Measurements from ENCODE around the gene PROC. TPM values are rescaled to one million over a fixed set of nuclear protein-coding genes. Genes with fewer than 3 reads are reported as not detected.

The PROC gene
- total and polyA plus RNA-seq, 2 of the 8 experiments (the other 6 are each of a cell fraction or from before 2014, with no cell fraction given): 1.5 to 1.6 TPM

GRCh38 chr2:127371037-127371436 lies 47.2 kb upstream of the PROC start:
- TF ChIP-seq SIRT6 (IDR thresholded peaks at IDR 0.05; ENCODE audit: low read length) (no peak), RAD21 (IDR thresholded peaks at IDR 0.05 in 1 of 2, conservative IDR thresholded peaks at IDR 0.05 in 1 of 2; ENCODE audit: low read depth in 2 of 2, low read length in 2 of 2) (0 out of 4 replicates have a peak, but pooled peaks of 1 of the 2 experiments have one; percentile 3), SAP30 (IDR thresholded peaks at IDR 0.05; ENCODE audit: insufficient read depth, insufficient replicate concordance, low read length) (no peak)
- Histone ChIP-seq H2BK20ac (ENCODE audit: low read length) (no peak overlapping the region), H2BK5ac (ENCODE audit: low read depth, low read length) (no peak overlapping the region), H3K14ac (ENCODE audit: insufficient read length) (no peak overlapping the region), H3K36me3 (ENCODE audit: control insufficient read depth in 2 of 4, insufficient read depth in 4 of 4, low read length in 3 of 4) (peaks cover 0 to 13% (median 0%) of the 10 kb centered on the region in 4 experiments; a peak in 2 of 8 replicates), H3K4ac (replicated peaks; ENCODE audit: insufficient read length, low read depth, low read length) (no peak overlapping the region), H3K18ac (ENCODE audit: extremely low read depth, low read length) (no peak overlapping the region), H3K79me1 (ENCODE audit: low read depth, low read length) (no peaks in the 10 kb centered on the region; the same call in 1 of the 2 replicates), H3K9ac (replicated peaks in 1 of 4; ENCODE audit: extremely low read depth in 1 of 4, low read depth in 3 of 4, low read length in 3 of 4) (no peak overlapping the region), H3K4me3 (ENCODE audit: extremely low read depth in 1 of 4, insufficient read depth in 2 of 4, low read depth in 3 of 4, low read length in 4 of 4) (no peak overlapping the region), H3K4me1 (replicated peaks in 1 of 4; ENCODE audit: control insufficient read depth in 3 of 4, insufficient read depth in 4 of 4, low read length in 3 of 4) (peaks cover 0 to under 1% (median 0%) of the 10 kb centered on the region in 4 experiments; a peak in 2 of 7 replicates), H2BK15ac (ENCODE audit: low read length) (no peak overlapping the region), H4K91ac (replicated peaks; ENCODE audit: insufficient read length, low read length) (no peak overlapping the region), H3K27me3 (replicated peaks in 1 of 4; ENCODE audit: control insufficient read depth in 3 of 4, extremely low read depth in 1 of 4, insufficient read depth in 3 of 4, low read length in 3 of 4) (no peaks in the 10 kb centered on the region), H2AK5ac (ENCODE audit: low read depth, low read length) (no peak overlapping the region), H2BK12ac (ENCODE audit: low read depth, low read length) (no peak overlapping the region), H3K4me2 (ENCODE audit: insufficient read depth in 1 of 2, low read depth in 2 of 2, low read length in 2 of 2) (no peak overlapping the region), H3K23ac (ENCODE audit: insufficient read length) (no peak overlapping the region), H3K23me2 (ENCODE audit: low read depth, low read length) (no peaks in the 10 kb centered on the region), H2AFZ (ENCODE audit: low read length) (no peak overlapping the region), H3K9me3 (ENCODE audit: insufficient read depth in 2 of 2, low read depth in 1 of 2, low read length in 1 of 2) (peaks cover 36 to 38% of the 10 kb centered on the region in 2 experiments), H4K20me1 (replicated peaks in 1 of 2; ENCODE audit: control insufficient read depth in 1 of 2, insufficient read depth in 2 of 2, low read length in 2 of 2) (no peaks in the 10 kb centered on the region), H4K5ac (ENCODE audit: insufficient read length, low read depth, low read length) (no peak overlapping the region), H3K79me2 (ENCODE audit: control insufficient read depth in 1 of 2, insufficient read depth in 2 of 2, low read length in 2 of 2) (peaks cover 0 to 73% of the 10 kb centered on the region in 2 experiments; a peak in 3 of 4 replicates), H4K8ac (ENCODE audit: extremely low read depth, insufficient read depth, low read length) (no peak overlapping the region), H3K56ac (replicated peaks; ENCODE audit: insufficient read length, low read depth, low read length) (no peak overlapping the region), H2BK120ac (replicated peaks; ENCODE audit: low read depth, low read length) (no peak overlapping the region), H3K27ac (ENCODE audit: low read depth, low read length) (no peak overlapping the region)
- FAIRE-seq (no peak), DNase-seq (ENCODE audit: low read depth in 1 of 2, low spot score in 2 of 2) (no peak)
- POLR2A ChIA-PET (ENCODE audit: partially characterized antibody): no interaction called here
- CTCF ChIA-PET (ENCODE audit: partially characterized antibody): interaction anchor here (1.0 to 2.0 kb wide), 3 partner anchors 38 to 109 kb away, joined by 4 to 6 read pairs (median 4); no protein-coding TSS in a partner anchor
- 93% methylated on average over 11 of the region's 11 CpGs; no CpG with 5 or more reads in 1 of the 2 experiments for WGBS, 2 experiments (ENCODE audit: extremely low coverage in 1 of 2, insufficient coverage in 1 of 2, insufficient read length in 1 of 2, insufficient replicate concordance in 2 of 2, low coverage in 1 of 2, low lambda C conversion rate in 2 of 2, missing lambda C conversion rate in 1 of 2)
